COR-L47 (cell line): ENCODE data around the gene MROH8.

ENCODE experiments used
- DNase-seq: peaks from one replicate; lab custom pipeline; 2025; lab: John Stamatoyannopoulos, UW

Gene MROH8

GRCh38 chr20:37198932-37199660, 19.7 kb upstream of the MROH8 start:
- no peak for DNase-seq

GRCh38 chr20:37194621-37195417, 15.5 kb upstream of the MROH8 start:
- DNase-seq, result no peak

DNA sequence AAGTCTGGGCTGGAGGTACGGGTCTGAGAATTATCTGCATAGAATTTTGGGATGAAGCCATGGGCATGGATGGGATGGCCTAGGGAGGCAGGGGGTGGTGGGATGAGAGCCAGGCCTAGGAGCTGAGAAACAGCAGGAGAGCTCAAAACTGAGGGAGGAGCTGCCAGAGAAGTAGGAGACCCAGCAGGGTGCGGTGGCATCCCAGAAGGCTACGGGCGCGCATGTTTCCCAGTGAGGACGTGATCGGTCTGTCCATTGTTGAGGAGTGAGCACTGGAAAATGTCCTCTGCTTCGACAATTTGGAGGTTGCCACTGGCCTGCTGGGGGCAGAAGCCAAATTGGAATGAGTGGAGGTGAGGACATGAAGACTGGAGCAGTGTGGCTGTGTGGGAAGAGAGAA, 14.5 kb upstream of the MROH8 start:
- no peak for DNase-seq

- DNase-seq, result no peak
Measured at GRCh38 chr20:37193226-37193625, 13.9 kb upstream of the MROH8 start.

DNA sequence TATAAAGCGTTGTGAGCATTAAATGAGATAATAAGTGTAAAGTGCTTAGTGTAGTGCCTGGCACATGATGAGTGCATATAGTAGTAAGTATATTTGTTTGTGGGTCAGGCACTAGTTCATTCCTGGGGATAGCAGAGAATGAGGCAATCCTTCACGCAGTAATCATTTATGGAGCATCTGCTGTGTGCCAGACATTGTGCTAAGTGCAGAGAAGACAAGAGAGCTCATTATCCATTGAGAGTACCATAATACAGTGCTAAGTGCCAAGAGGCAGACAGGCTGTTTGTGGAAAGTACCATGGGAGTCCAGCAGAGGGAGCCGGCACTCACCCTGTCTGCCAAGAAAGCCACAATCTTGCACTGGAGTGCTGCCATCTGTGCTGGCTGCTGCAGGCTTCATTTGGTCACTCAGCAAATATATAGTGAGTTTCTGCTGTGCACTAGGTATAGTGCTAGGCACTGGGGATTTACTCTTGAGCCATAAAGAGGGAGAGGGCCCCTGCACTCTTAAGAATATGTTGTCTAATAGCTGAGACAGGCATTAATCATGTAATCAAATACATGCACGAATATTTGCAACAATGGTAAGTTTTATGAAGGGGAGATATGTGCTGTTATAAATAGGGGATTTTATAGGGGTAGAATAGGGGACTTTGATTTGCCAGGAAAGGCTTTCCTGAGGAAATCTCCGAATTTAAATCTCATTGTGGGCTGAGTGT, 12.9 kb upstream of the MROH8 start:
- DNase-seq, result peak; percentile 30

GRCh38 chr20:37190354-37191112, 11.2 kb upstream of the MROH8 start:
- DNase-seq, result no peak

- DNase-seq, result no peak
Measured at GRCh38 chr20:37189416-37190016, 10.2 kb upstream of the MROH8 start.

DNA sequence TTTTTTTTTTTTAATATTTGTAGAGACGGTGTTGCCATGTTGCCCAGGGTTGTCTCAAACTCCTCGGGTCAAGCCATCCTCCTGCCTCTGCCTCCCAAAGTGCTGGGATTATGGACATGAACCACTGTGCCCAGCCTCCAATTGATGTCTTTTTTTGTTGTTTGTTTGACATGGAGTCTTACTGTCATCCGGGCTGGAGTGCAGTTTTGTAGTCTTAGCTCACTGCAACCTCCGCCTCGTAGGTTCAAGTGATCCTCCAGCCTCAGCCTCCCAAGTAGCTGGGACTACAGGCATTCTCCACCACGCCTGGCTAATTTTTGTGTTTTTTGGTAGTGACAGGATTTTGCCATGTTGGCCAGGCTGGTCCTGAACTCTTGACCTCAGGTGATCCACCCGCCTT, 9.4 kb upstream of the MROH8 start:
- DNase-seq, result no peak

- no peak for DNase-seq
Measured at GRCh38 chr20:37185686-37186085, 6.3 kb upstream of the MROH8 start.

- no peak for DNase-seq
Measured at GRCh38 chr20:37179683-37180524, 556 bp upstream of the MROH8 start.

DNA sequence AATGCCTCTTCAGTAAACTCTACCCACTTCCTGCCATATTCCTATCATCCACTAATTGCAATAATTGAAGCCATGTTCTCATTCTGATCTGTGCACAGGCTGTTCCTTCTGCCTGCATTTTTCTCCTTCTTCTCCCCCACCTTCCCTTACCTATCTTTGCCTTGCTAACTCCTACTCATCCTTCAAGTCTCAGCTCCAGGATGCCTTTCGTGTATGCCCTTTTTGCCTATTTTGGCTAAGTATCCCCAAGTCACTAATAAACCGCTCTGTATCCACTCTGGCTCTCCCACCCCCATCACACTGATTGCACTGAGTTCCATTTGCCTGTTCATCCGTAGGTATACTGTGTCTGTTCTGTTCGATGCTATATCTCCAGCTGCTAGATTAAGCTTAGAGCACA, 6.5 kb downstream of the MROH8 start:
- DNase-seq, result no peak

GRCh38 chr20:37166867-37167266, 12.5 kb downstream of the MROH8 start:
- no peak for DNase-seq

GRCh38 chr20:37165031-37165430, 14.3 kb downstream of the MROH8 start:
- DNase-seq, result no peak

DNA sequence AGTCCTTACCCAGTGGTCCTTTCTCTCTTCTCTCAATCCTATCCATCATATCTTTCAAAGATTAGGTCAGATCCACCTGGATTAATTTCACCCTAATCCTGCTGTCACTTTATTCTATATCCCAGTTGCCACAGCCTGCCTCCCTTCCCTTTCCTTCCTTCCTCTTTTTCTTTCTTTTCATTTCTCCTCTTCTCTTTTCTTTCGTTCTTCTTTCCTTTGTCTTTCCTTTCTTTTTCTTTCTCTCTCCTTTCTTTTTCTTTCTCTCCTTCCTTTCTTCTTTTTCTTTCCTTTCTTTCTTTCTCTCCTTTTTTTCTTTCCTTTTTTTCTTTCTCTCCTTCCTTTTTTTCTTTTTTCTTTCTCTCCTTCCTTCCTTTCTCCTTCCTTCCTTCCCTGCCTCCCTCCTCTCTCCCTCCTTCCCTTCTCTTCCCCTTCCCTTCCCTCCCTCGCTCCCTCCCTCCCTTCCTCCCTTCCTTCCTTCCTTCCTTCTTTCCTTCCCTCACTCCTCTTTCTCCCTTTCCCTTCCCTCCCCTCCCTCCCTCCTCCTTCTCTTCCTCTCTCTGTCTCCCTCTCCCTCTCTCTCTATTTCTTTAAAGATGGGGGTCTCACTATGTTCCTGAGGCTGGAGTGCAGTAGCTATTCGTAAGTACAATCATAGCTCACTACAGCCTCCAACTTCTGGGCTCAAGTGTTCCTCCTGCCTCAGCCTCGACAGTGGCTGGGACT, 15.4 kb downstream of the MROH8 start:
- no peak for DNase-seq

- DNase-seq, result no peak
Measured at GRCh38 chr20:37162646-37163045, 16.7 kb downstream of the MROH8 start.

GRCh38 chr20:37161830-37162549, 17.4 kb downstream of the MROH8 start:
- no peak for DNase-seq

DNA sequence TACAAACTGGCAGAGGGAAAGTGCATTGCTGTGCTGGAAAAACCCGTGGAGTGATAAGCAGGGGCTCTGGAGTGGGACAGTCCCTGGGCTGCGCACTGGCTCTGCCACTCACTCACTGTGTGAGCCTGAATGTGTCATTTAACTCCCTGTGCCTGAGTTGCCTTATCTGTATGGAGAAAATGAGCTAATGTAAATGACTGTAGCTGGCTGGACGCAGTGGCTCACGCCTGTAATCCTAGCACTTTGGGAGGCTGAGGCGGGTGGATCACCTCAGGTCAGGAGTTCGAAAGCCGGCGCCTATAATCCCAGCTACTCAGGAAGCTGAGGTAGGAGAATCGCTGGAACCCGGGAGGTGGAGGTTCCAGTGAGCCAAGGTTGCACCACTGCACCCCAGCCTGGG, 18.7 kb downstream of the MROH8 start:
- DNase-seq, result no peak

GRCh38 chr20:37158248-37158647, 21.1 kb downstream of the MROH8 start:
- DNase-seq, result no peak

DNA sequence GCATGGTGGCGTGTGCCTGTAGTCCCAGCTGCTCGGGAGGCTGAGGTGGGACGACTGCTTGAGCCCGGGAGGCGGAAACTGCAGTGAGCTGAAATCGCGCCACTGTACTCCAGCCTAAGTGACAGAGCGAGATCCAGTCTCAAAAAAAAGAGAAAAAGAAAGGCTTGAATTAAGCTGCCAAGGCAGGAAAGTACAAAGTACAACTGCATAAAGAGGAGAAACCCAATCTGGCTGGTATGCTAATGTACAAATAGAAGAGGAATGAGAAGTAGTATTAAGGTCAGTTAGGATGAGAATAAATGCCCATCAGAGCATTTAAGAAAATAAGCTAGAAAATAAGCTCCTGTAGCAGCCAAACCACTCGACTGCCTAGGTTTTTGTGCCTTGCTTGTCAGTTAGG, 23.4 kb downstream of the MROH8 start:
- DNase-seq, result no peak
